B cell (primary cell): ENCODE measurements around the gene EXD2.
"Not testable (repeated sequence)": the region's sequence is repeated elsewhere in the genome, so short reads cannot be mapped to it uniquely, and the experiment has no call there.

Experiments
- CTCF ChIP-seq: fragments of 200-600 bp; IDR thresholded peaks from one replicate; pipeline ENCODE4 v1.8.0; 2022; ENCODE audit warnings: antibody characterized with exemption, mild to moderate bottlenecking
- EZH2 ChIP-seq: IDR thresholded peaks from 2 replicates; pipeline ENCODE4 v1.6.1; 2012; ENCODE audit warnings: borderline replicate concordance, low read depth, mild to moderate bottlenecking, moderate library complexity, low read length; ENCODE audit not compliant: insufficient read depth, poor library complexity, severe bottlenecking

- not testable (repeated sequence) for TF ChIP-seq CTCF, EZH2
Measured at GRCh38 chr14:69217663-69218062, 26.4 kb downstream of the EXD2 start.
